Ovary (tissue), 10 donors: ENCODE results near the gene GCSAML. TPM values are rescaled to one million over a fixed set of nuclear protein-coding genes. Genes with fewer than 3 reads are reported as not detected.

ENCODE experiments used
- DNase-seq, 5 donors: peaks; one replicate each; pipeline ENCODE4 v3.0.0-alpha.2; 2019 to 2020
- H3K27ac ChIP-seq, 2 donors: fragments of 200-600 bp; one replicate each; pipeline versions ENCODE4 v1.5.1 to v1.8.0; 2019 to 2022
- H3K27me3 ChIP-seq: fragments of 200-600 bp; one replicate; pipeline ENCODE4 v1.8.0; 2022
- H3K36me3 ChIP-seq: fragments of 200-600 bp; sonication (generic); one replicate; pipeline ENCODE4 v1.5.1; 2019
- H3K4me1 ChIP-seq: one replicate; pipeline ENCODE4 v1.8.1; 2013; ENCODE audit warnings: mild to moderate bottlenecking, moderate library complexity; ENCODE audit not compliant: insufficient read depth
- H3K4me3 ChIP-seq: fragments of 200-600 bp; sonication (generic); one replicate; pipeline ENCODE4 v1.5.1; 2017
- H3K9me3 ChIP-seq, 2 donors: fragments of 200-600 bp in 1 of 2; sonication (generic) in 1 of 2; one replicate each; pipeline versions ENCODE4 v1.5.1 to v1.8.1; 2013 to 2019; ENCODE audit warnings: mild to moderate bottlenecking in 1 of 2, moderate library complexity in 1 of 2
- CTCF ChIP-seq, 3 donors: fragments of 450-650 bp in 2 of 3; fragments of 200-600 bp in 1 of 3; IDR thresholded peaks; one replicate each; pipeline versions ENCODE4 v1.5.1 to v1.8.0; 2016 to 2022; ENCODE audit warnings: antibody characterized with exemption in 3 of 3, mild to moderate bottlenecking in 1 of 3
- EP300 ChIP-seq: sonication (generic); formaldehyde crosslinking; IDR thresholded peaks from one replicate; pipeline ENCODE4 v1.6.1; 2017; ENCODE audit warnings: antibody characterized with exemption
- POLR2A ChIP-seq: fragments of 450-650 bp; IDR thresholded peaks from one replicate; pipeline ENCODE4 v1.6.1; 2017; ENCODE audit warnings: antibody characterized with exemption, mild to moderate bottlenecking, moderate library complexity
- WGBS, 3 donors: extraction: QIAGEN DNeasy Blood & Tissue Kit in 1 of 3; methylation state at CpG; one replicate each; pipeline versions ENCODE4 v1.1.5 to v1.1.7; 2013 to 2017; 5-methylcytosine and 5-hydroxymethylcytosine counted together
- intact Hi-C, 4 donors: fragments of 100-400 bp; cut with DNase I; formaldehyde crosslinking; loops; one replicate each; pipeline versions ENCODE4 v1.11.0 to v1.15.1; 2022 to 2023
- long read RNA-seq, 3 donors: library from polyadenylated mRNA in 2 of 3; unstranded in 2 of 3; transcript quantifications; one replicate each; pipeline ENCODE4 v2.0.0 and lab custom pipeline, GENCODE V29; 2021 to 2026
- polyA plus RNA-seq, 2 donors: library from polyadenylated mRNA; stranded (reverse); fragments of 200-250 nt in 1 of 2; fragments of 350-450 nt in 1 of 2; fragmentation: Illumina TruSeq in 1 of 2; extraction: RNeasy Lipid Tissue Mini Kit (QIAGEN cat#74804) in 1 of 2; gene quantifications; one replicate each; pipeline ENCODE4 v1.2.3, GENCODE V29; 2013 to 2014
- total RNA-seq, 7 donors: library from RNA; depleted of rRNA in 2 of 7; stranded (reverse); fragments of >200 nt in 2 of 7; fragmentation: NEBNext Ultra II Directional in 3 of 7; extraction: Animal tissue kit (Norgen Biotek cat#: 25700) in 3 of 7; gene quantifications; one replicate each; pipeline versions ENCODE4 v1.1.0 to v1.2.4, GENCODE V29; 2016 to 2023
- donor health status: DM: no; HTN: no; CAD: no; lungs with moderate emphysema.
- donor health status: DM: no; HTN: no; CAD: no.
- donor health status: Bipolar disorder and iron deficiency.
- donor health status: DM: yes; HTN: yes; CAD: no.
- donor health status: DM: no; HTN: no; CAD: no.
- donor health status: DM: yes; HTN: yes; CAD: no.

GCSAML gene
- total RNA-seq (under 1 TPM in 3 of 7 donors, not detected in 4; 0.13 to 0.42 (median 0.35) TPM), polyA plus RNA-seq (under 1 TPM; 0.05 to 0.52 TPM)
- long read RNA-seq, donor 1, result 0 reads
- long read RNA-seq, donor 2, result 0 reads
- long read RNA-seq, donor 3, result 0 reads

- Histone ChIP-seq H3K27ac (no peak within 1 kb of the TSS), H3K4me1 (no peaks in the 10 kb centered on the region), H3K9me3 (no peaks in the 10 kb centered on the region), H3K27me3 (no peaks in the 10 kb centered on the region), H3K36me3 (no peaks in the 10 kb centered on the region), H3K4me3 (no peak within 1 kb of the TSS)
- intact Hi-C loops, result no loop called here
- no peak for DNase-seq
- WGBS, 3 donors, result 82 to 84% (median 83%) methylated on average over 13 of the region's 13 CpGs
- TF ChIP-seq POLR2A, result no peak
- TF ChIP-seq EP300, result no peak
- no peak for TF ChIP-seq CTCF (IDR thresholded peaks at IDR 0.05)
Observed at GRCh38 chr1:247548769-247549182, at the start of gene GCSAML. TSS of gene GCSAML (plus strand) at chr1:247549134. CDS start at chr1:247549192, 58 bp downstream.

- 69 to 71% (median 69%) methylated on average over 3 of the region's 3 CpGs for WGBS, 3 donors
- Histone ChIP-seq H3K4me3 (no peak overlapping the region), H3K36me3 (no peaks in the 10 kb centered on the region), H3K4me1 (no peaks in the 10 kb centered on the region), H3K27ac (no peak overlapping the region), H3K9me3 (no peaks in the 10 kb centered on the region), H3K27me3 (no peaks in the 10 kb centered on the region)
- no peak for DNase-seq
- TF ChIP-seq CTCF (IDR thresholded peaks at IDR 0.05) (no peak), EP300 (no peak), POLR2A (no peak)
- intact Hi-C loops, result no loop called here
Observed at GRCh38 chr1:247500865-247501264, 48.1 kb upstream of the GCSAML start.

- H3K27ac ChIP-seq, result no peak overlapping the region
- no peaks in the 10 kb centered on the region for H3K27me3 ChIP-seq
- no peak for TF ChIP-seq CTCF (IDR thresholded peaks at IDR 0.05)
- TF ChIP-seq EP300, result no peak
- TF ChIP-seq POLR2A, result no peak
- DNase-seq, result no peak
- no peaks in the 10 kb centered on the region for H3K36me3 ChIP-seq
- WGBS, 3 donors, result 19 to 40% (median 22%) methylated on average over 3 of the region's 3 CpGs
- no peaks in the 10 kb centered on the region for H3K4me1 ChIP-seq
- H3K9me3 ChIP-seq, result no peaks in the 10 kb centered on the region
- H3K4me3 ChIP-seq, result no peak overlapping the region
- intact Hi-C loops, result no loop called here
Observed at GRCh38 chr1:247506831-247507230, 42.1 kb upstream of the GCSAML start.

- H3K27ac ChIP-seq, result no peak overlapping the region
- no peaks in the 10 kb centered on the region for H3K4me1 ChIP-seq
- no peak for DNase-seq
- no peak overlapping the region for H3K4me3 ChIP-seq
- H3K9me3 ChIP-seq, result peaks cover 0 to 5% of the 10 kb centered on the region in 2 donors
- 45 to 65% (median 64%) methylated on average over 72 of the region's 72 CpGs for WGBS, 3 donors
- TF ChIP-seq EP300 (no peak), POLR2A (no peak), CTCF (IDR thresholded peaks at IDR 0.05) (no peak)
- no peaks in the 10 kb centered on the region for H3K27me3 ChIP-seq
- intact Hi-C loops, result no loop called here
- H3K36me3 ChIP-seq, result no peaks in the 10 kb centered on the region
Observed at GRCh38 chr1:247517795-247518612, 30.9 kb upstream of the GCSAML start.
